Upper lobe of left lung (tissue), 6 donors: ENCODE data around the gene DZIP1L. TPM values are rescaled to one million over a fixed set of nuclear protein-coding genes. Genes with fewer than 3 reads are reported as not detected.

Experiments used
- ATAC-seq, 2 donors: fragments of 200-7000 bp; cut with Tn5 transposase; one replicate each; pipeline ENCODE4 v1.9.1; 2022; ENCODE audit warnings: mild to moderate bottlenecking in 2 of 2, moderate library complexity in 2 of 2; ENCODE audit not compliant: low FRiP score in 2 of 2
- DNase-seq, 2 donors: peaks; one replicate each; pipeline ENCODE4 v3.0.0-alpha.2; 2019 to 2020
- H3K27ac ChIP-seq, 4 donors: fragments of 200-600 bp; sonication (generic); one replicate each; pipeline ENCODE4 v1.5.1; 2016 to 2019
- H3K27me3 ChIP-seq, 4 donors: fragments of 200-600 bp; sonication (generic); one replicate each; pipeline ENCODE4 v1.5.1; 2017 to 2019
- H3K36me3 ChIP-seq, 4 donors: fragments of 200-600 bp; sonication (generic); one replicate each; pipeline ENCODE4 v1.5.1; 2016 to 2019
- H3K4me1 ChIP-seq, 4 donors: fragments of 200-600 bp; sonication (generic); one replicate each; pipeline ENCODE4 v1.5.1; 2018 to 2019
- H3K4me3 ChIP-seq, 4 donors: fragments of 200-600 bp; sonication (generic); one replicate each; pipeline ENCODE4 v1.5.1; 2017 to 2019; ENCODE audit warnings: mild to moderate bottlenecking in 2 of 4, moderate library complexity in 1 of 4
- H3K9me3 ChIP-seq, 4 donors: fragments of 200-600 bp; sonication (generic); one replicate each; pipeline ENCODE4 v1.5.1; 2018 to 2019
- CTCF ChIP-seq, 6 experiments: fragments of 450-650 bp in 4 of 6; fragments of 200-600 bp in 2 of 6; sonication (generic) in 2 of 6; IDR thresholded peaks; one replicate each; pipeline ENCODE4 v1.5.1; 2016 to 2019; ENCODE audit warnings: antibody characterized with exemption in 6 of 6
- EP300 ChIP-seq, 4 donors: sonication (generic); formaldehyde crosslinking; IDR thresholded peaks; one replicate each; pipeline ENCODE4 v1.5.1; 2017; ENCODE audit warnings: antibody characterized with exemption in 4 of 4, control low read depth in 2 of 4
- POLR2A ChIP-seq, 4 donors: fragments of 450-650 bp; IDR thresholded peaks; one replicate each; pipeline ENCODE4 v1.5.1; 2016 to 2017; ENCODE audit warnings: antibody characterized with exemption in 4 of 4, mild to moderate bottlenecking in 2 of 4
- POLR2AphosphoS5 ChIP-seq, 2 donors: sonication (generic); formaldehyde crosslinking; IDR thresholded peaks; one replicate each; pipeline ENCODE4 v1.5.1; 2017; ENCODE audit warnings: antibody characterized with exemption in 2 of 2
- WGBS, 2 donors: methylation state at CpG; one replicate each; pipeline ENCODE4 v1.1.5; 2017 to 2018; 5-methylcytosine and 5-hydroxymethylcytosine counted together
- total RNA-seq, 6 donors: library from RNA; depleted of rRNA in 4 of 6; stranded (reverse); fragments of >200 nt in 4 of 6; gene quantifications; one replicate each; pipeline versions ENCODE4 v1.1.0 to v1.2.1, GENCODE V29; 2016 to 2021
- donor health status: DM: no; HTN: no; CAD: no; lungs with moderate emphysema.
- donor health status: DM: no; HTN: yes; CAD: no; lungs with severe emphysema.

The DZIP1L gene, protein sequence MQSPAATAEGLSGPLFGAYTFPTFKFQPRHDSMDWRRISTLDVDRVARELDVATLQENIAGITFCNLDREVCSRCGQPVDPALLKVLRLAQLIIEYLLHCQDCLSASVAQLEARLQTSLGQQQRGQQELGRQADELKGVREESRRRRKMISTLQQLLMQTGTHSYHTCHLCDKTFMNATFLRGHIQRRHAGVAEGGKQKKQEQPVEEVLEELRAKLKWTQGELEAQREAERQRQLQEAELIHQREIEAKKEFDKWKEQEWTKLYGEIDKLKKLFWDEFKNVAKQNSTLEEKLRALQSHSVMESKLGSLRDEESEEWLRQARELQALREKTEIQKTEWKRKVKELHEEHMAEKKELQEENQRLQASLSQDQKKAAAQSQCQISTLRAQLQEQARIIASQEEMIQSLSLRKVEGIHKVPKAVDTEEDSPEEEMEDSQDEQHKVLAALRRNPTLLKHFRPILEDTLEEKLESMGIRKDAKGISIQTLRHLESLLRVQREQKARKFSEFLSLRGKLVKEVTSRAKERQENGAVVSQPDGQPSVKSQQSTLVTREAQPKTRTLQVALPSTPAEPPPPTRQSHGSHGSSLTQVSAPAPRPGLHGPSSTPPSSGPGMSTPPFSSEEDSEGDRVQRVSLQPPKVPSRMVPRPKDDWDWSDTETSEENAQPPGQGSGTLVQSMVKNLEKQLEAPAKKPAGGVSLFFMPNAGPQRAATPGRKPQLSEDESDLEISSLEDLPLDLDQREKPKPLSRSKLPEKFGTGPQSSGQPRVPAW
- 10 to 100 TPM; 15.9 to 97.4 (median 24.5) TPM for total RNA-seq

GRCh38 chr3:138114988-138115971, at the start of gene DZIP1L:
DZIP1L (minus strand) TSS chr3:138115608; CDS start chr3:138103971, 11,637 bp downstream.
- H3K36me3 ChIP-seq = no peaks in the 10 kb centered on the region
- no peaks in the 10 kb centered on the region for H3K27me3 ChIP-seq
- 1% methylated on average over 16 to 44 of the region's 86 CpGs for WGBS, 2 donors
- peak within 1 kb of the TSS; percentile 79 to 91 (median 87) for H3K27ac ChIP-seq
- TF ChIP-seq EP300 (IDR thresholded peaks at IDR 0.05) = no peak
- peak in 2 of 4 donors; percentile 30 to 62 for TF ChIP-seq POLR2A (IDR thresholded peaks at IDR 0.05)
- TF ChIP-seq POLR2AphosphoS5 (IDR thresholded peaks at IDR 0.05) = peak in 1 of 2 donors; percentile 42
- TF ChIP-seq CTCF (IDR thresholded peaks at IDR 0.05) = peak; percentile 69 to 85 (median 78)
- H3K4me3 ChIP-seq = peak within 1 kb of the TSS; percentile 55 to 86 (median 79)
- peaks cover 8 to 27% (median 11%) of the 10 kb centered on the region in 4 donors for H3K4me1 ChIP-seq
- DNase-seq (peak; percentile 72 to 92), ATAC-seq (peak; percentile 93 to 96)
- H3K9me3 ChIP-seq = no peaks in the 10 kb centered on the region

DNA sequence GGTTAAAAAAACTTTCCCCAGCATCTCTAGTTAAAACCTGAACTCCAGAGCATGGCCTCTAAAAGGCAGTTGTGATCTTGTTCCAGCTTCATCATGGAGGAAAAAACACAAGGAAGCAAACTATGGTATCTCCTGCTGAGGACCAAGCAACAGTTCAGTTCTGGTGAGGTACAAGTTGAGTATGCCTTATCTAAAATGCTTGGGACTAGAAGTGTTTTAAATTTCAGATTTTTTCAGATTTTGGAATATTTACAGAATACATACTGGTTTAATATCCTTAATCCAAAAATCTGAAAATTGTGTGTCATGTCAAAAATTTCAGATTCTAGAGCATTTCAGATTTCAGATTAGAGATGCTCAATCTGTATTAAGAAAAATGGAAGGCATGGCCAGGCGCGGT, 49.7 kb upstream of the DZIP1L start:
- no peak for ATAC-seq
- no peaks in the 10 kb centered on the region for H3K27me3 ChIP-seq
- no peaks in the 10 kb centered on the region for H3K9me3 ChIP-seq

GRCh38 chr3:138157743-138158142, 42.3 kb upstream of the DZIP1L start:
- Histone ChIP-seq H3K36me3 (peaks cover 6 to 25% (median 17%) of the 10 kb centered on the region in 4 donors), H3K27me3 (no peaks in the 10 kb centered on the region), H3K9me3 (no peaks in the 10 kb centered on the region), H3K4me3 (no peak overlapping the region), H3K4me1 (no peaks in the 10 kb centered on the region), H3K27ac (no peak overlapping the region)
- DNase-seq = no peak
- 98% methylated on average over 4 of the region's 4 CpGs for WGBS, 2 donors
- TF ChIP-seq POLR2AphosphoS5 (IDR thresholded peaks at IDR 0.05) (no peak), POLR2A (IDR thresholded peaks at IDR 0.05) (no peak), CTCF (IDR thresholded peaks at IDR 0.05) (no peak), EP300 (IDR thresholded peaks at IDR 0.05) (no peak)
- ATAC-seq = no peak

More for the DNA sequence above, 49.7 kb upstream of the DZIP1L start:
- no peak for TF ChIP-seq POLR2A (IDR thresholded peaks at IDR 0.05)
- TF ChIP-seq EP300 (IDR thresholded peaks at IDR 0.05) = no peak
- no peak for TF ChIP-seq POLR2AphosphoS5 (IDR thresholded peaks at IDR 0.05)
- TF ChIP-seq CTCF (IDR thresholded peaks at IDR 0.05) = no peak
- H3K36me3 ChIP-seq = peaks cover 10 to 95% (median 59%) of the 10 kb centered on the region in 4 donors
- H3K4me3 ChIP-seq = no peak overlapping the region
- H3K4me1 ChIP-seq = no peaks in the 10 kb centered on the region
- WGBS, 2 donors = 95 to 98% methylated on average over 2 of the region's 2 CpGs
- no peak for DNase-seq
- H3K27ac ChIP-seq = no peak overlapping the region

- ATAC-seq = no peak
- no peak for DNase-seq
- no peaks in the 10 kb centered on the region for H3K4me1 ChIP-seq
- no peaks in the 10 kb centered on the region for H3K36me3 ChIP-seq
- H3K4me3 ChIP-seq = no peak overlapping the region
- no peak for TF ChIP-seq POLR2AphosphoS5 (IDR thresholded peaks at IDR 0.05)
- no peak for TF ChIP-seq POLR2A (IDR thresholded peaks at IDR 0.05)
- TF ChIP-seq CTCF (IDR thresholded peaks at IDR 0.05) = no peak
- no peak for TF ChIP-seq EP300 (IDR thresholded peaks at IDR 0.05)
- no peaks in the 10 kb centered on the region for H3K9me3 ChIP-seq
- H3K27me3 ChIP-seq = no peaks in the 10 kb centered on the region
- H3K27ac ChIP-seq = no peak overlapping the region
Measured at GRCh38 chr3:138154534-138154933, 39.1 kb upstream of the DZIP1L start.
